Stimulated activated CD4-positive, alpha-beta T cell treated with anti-CD3 and anti-CD28 coated beads, Interleukin-2, amount 100 ng/mL, for 48 hours (primary cell): ENCODE results near the gene RAPGEF1.

Experiments used
- DNase-seq, 2 donors: peaks; one replicate each; pipeline ENCODE4 v3.0.0-alpha.2; 2020

RAPGEF1 gene

GRCh38 chr9:131595696-131596429 lies 144.0 kb downstream of the RAPGEF1 start:
- DNase-seq, result no peak

- DNase-seq, result no peak
Observed at GRCh38 chr9:131594906-131595665, 144.8 kb downstream of the RAPGEF1 start.

GRCh38 chr9:131593936-131594665 lies 145.8 kb downstream of the RAPGEF1 start:
- no peak for DNase-seq

DNA sequence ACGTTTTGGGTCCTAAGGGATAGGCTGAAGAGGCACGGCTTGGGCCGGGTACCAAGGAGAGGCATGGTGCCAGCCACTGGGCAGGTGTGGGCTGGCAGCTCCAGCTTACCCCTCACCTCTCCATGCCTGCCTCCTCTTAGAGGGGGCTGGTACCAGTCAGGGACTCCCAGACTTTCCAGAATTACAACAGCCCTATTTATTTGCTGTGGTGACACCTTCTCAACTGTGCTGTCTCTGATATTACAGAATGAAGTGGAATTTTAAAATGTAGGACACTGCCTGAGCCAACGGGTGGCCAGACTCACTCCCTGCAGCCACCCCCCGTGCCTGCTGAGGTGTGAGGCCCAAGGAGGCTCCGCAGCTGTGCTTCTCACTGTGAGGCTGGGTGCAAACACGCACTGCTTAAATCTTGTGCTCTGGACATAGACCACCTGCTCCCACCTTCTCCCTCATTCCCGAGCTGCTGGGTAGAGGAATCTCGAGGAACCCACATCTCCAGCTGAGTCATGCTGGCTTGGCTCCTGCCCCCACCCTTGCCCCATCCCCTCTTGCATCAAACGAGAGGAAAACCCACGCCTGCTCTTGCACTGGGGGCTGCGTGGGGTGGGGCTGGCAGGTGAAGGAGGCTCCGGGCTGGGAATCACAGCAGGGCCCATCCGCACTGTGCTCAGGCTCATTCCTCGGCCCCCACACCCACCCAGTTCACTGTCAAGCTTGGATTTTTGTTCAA lies 146.6 kb downstream of the RAPGEF1 start:
- DNase-seq, result no peak

DNA sequence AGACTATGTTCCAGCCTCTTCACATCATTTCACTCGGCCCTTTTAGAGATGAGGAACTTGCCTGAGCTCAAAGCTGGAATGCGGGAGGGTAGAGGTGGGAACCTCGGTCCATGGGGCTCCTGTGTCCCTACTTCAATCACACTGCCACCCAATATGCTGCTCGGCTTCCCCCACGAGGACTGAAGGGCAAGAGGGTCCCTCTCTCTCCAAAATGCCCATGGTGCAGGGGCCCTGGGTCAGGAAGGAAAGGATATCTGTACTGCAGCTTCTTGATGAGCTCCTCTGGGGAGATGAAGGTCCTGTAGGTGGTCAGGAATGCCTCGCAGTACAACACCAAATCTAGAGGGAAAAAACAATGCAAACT lies 148.0 kb downstream of the RAPGEF1 start:
- no peak for DNase-seq

DNA sequence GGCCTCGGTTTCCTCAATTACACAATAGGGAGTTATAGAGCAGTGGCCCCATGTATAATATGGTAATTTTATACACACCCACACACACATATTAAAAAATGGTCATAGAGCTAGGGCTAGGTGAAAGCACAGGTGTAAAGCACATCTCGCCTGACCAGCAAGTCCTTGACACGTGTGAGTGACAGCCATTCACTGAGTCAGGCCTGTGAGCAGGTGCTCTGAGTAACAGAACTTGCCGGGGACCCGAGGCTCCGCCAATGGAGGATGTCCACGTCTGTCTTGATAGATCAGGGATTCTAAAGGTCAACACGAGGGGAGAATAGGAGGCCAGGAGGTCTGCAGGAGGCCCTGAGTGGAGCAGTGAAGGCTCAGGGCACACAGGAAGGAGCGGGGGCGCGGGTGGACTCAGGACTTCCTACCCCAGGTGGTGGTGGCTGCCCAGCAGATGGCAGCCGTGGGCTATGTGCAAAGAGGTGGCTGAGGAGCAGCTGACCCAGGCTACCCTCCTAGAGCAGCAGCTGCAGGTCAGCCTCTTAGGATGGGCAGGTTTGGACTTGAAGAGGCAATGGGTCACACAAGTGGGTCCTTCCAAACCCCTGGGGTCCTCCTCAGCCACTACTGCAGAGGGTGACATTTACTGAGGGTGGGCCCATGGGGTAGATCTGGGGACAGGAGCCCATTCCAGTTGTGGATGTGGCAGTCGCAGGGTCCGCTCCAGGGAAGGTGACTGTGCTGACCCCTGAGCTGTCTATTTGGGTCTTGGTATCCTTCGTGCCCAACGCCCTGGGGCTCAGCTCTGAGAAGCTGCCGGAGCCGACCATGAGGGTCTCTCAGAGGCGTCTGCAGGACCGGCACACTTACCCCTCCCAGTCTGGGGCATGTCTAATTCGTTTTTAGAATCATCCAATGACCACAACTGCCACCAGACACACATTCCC lies 148.7 kb downstream of the RAPGEF1 start:
- peak; percentile 65 to 75 for DNase-seq

- no peak for DNase-seq
Observed at GRCh38 chr9:131590449-131590848, 149.4 kb downstream of the RAPGEF1 start.

DNA sequence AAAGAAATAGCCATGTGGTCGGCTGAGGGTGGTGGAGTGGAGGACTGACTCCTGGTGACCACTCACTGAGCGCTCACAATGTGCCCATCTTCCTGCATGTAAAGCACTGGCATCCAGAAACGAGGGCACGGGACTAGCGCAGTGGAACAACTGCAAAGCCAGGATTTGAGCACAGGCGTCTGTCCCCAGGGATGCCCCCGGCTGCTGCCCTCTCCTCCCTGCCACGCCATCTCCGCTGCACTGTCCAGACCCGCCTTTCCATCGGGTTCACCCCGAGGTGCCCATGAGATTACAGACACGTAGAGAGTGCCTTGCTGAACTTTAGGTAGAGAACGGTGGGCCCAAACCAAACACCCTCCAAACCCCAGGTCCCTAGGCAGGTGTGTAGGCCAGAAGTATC lies 149.9 kb downstream of the RAPGEF1 start:
- DNase-seq, result no peak

DNA sequence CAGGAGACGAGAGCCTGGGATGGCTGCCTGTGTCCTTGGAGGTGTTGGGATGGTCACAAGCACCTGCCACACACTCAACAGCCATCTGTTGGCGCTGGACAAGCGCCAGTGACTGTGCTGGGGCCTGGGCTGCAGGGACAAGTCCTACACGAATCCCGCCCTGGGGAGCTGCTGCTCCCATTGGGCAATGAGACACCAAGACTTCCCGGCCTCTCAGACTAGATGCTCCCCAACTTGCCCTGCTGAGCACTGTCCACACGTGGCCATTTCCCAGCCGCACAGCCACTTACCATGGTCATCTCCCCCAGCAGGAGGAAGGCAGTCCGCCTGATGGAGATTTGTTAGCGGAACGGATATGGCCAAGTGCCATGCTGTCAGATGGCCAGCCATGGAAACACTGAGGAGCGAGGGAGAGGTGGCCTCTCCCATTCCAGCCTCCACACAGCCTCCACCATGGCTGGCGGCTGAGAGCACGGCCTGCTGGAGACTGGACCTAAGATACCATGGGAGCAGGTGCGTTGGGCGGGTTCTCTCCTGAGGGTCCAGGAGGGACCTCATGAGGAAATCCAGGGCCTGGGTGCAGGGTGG lies 150.7 kb downstream of the RAPGEF1 start:
- DNase-seq, result no peak

DNA sequence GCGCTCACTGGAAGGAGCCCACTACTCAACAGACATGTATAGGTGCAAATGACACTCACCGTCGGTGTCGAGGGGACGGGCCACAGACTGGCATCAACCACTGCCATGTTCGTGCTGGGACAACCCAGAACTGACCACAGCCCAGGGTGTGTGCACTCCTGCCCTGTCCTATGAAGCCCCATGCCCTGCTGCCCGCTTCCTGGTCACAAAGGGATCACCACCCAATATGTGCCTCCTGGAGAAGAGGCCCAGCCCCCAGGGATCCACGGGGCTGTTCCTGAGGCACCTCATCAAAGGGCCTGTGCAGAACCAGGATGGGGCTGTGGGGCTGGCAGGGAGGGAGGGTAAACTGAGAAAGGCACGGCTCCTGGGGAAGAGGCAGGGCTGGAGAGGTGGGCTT lies 151.5 kb downstream of the RAPGEF1 start:
- no peak for DNase-seq

- DNase-seq, result no peak
Observed at GRCh38 chr9:131587906-131588305, 152.0 kb downstream of the RAPGEF1 start.

GRCh38 chr9:131587331-131587730 lies 152.5 kb downstream of the RAPGEF1 start:
- DNase-seq, result no peak

- no peak for DNase-seq
Observed at GRCh38 chr9:131585375-131585774, 154.5 kb downstream of the RAPGEF1 start.

GRCh38 chr9:131584858-131585257 lies 155.0 kb downstream of the RAPGEF1 start:
- no peak for DNase-seq

- no peak for DNase-seq
Observed at GRCh38 chr9:131583836-131584555, 155.9 kb downstream of the RAPGEF1 start.

DNA sequence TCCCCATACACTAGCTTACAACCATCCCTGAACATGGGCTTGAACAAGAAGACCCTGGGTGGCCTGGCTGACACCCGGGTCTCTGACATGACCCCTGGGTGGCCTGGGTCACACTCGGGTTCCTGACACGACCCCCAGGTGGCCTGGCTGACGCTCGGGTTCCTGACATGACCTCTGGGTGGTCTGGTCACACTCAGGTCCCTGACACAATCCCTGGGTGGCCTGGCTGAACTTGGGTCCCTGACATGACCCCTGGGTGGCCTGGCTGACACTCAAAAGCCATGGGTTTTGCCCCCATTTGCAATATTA lies 156.6 kb downstream of the RAPGEF1 start:
- no peak for DNase-seq

DNA sequence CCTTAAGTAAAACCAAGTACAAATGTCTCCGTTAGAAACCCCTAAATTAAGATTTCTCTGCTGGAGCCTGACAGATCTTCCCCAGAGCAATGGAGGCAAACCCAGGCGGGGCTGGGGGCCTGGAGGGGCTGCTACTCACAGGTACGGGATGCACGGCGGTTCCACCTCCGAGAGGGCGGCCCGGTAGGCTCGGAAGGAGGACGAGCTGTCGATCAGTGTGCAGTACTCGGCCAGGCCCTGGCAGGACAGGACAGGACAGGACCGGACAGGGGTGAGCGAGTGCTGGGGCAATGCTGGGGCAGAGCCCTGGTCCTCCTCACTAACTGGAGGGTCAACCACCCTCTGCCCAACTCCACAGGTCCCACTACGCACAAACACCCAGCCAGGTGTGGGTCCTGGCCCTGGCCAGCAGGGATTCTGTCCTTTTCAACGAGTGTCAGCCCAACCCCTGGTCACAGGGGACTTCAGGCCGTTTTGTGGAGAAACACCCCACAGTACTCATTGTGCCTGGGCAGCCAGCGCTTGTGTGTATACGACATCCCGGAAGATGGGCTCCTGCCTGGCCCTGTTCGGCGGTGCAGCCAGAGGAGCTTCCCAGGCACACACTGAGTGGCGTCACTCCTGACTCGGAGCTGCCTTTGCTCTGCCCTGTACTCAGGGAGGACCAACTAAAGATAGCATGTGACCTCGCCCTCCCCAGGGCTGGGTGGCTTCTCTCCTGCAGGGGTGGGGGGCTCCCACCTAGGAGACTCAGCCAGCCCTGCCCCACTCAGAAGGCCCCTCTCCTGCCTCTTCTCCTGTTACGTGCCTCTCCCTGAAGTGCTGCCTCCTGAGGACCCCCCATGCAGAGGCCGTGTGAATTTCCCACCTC lies 157.2 kb downstream of the RAPGEF1 start:
- no peak for DNase-seq

- DNase-seq, result no peak
Observed at GRCh38 chr9:131582056-131582455, 157.8 kb downstream of the RAPGEF1 start.

DNA sequence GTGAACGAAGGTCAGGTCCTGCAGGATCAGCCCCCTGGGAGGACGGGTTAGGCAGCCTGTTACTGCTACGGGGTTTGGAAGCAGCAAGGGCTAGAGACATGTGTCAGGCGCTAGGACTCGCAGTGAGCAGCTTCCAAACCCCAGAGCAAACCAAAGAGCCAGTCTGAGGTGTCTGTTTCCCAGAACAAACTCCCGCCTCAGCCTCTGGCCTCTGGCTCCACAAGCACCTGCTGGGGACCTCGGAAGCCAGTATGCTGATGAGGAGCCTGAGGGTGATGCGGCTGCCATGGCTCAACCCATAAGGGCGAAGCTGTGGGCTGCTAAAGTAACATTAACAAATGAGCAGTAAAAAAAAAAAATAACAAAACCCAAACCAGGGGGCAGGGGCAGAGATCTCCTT lies 159.5 kb downstream of the RAPGEF1 start:
- no peak for DNase-seq

DNA sequence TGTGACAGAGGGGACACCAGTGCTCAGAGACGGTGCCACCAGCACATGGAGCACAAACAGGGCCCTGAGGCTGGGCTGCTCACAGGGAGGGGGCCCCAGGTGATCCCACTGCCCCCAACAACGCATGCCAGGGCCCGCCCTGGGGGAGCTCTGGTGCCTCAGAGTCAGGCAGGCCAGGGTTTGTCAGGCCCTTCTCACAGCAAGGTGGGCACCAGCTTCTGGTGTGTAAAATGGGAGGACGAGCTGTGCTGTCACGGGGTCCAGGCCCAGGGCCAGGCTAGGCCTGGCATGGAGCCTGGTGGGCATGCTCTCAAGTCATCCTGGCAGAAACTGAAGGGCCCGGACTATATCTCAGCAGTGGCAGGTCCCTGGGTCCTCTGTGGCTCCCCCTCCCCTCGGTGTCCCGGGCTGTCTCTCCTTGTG lies 160.1 kb downstream of the RAPGEF1 start:
- DNase-seq, result no peak
